HepG2 (cell line): Measurements from ENCODE around the gene CCT6A. TPM values are rescaled to one million over a fixed set of nuclear protein-coding genes. Genes with fewer than 3 reads are reported as not detected.

Source experiments
- CENPX ChIP-seq: sonication (generic); formaldehyde crosslinking; IDR thresholded peaks from 2 replicates; pipeline ENCODE4 v1.9.0; 2021; ENCODE audit warnings: mild to moderate bottlenecking, missing genetic modification reagents, moderate library complexity
- CTCF ChIP-seq: sonication (generic); formaldehyde crosslinking; IDR thresholded peaks from 2 replicates; pipeline ENCODE4 v1.5.0; 2020; ENCODE audit warnings: mild to moderate bottlenecking, missing genetic modification reagents, moderate library complexity
- FOXA1 ChIP-seq, 2 experiments: fragments of 450-650 bp in 1 of 2; sonication (generic) in 1 of 2; formaldehyde crosslinking in 1 of 2; IDR thresholded peaks; 2 replicates each; pipeline versions ENCODE4 v1.4.0 to v1.6.1; 2016 to 2020; ENCODE audit warnings: missing genetic modification reagents in 1 of 2
- FOXP1 ChIP-seq, 2 experiments: fragments of 450-650 bp in 1 of 2; IDR thresholded peaks; 2 replicates each; pipeline ENCODE4 v1.6.1; 2017 to 2018; ENCODE audit warnings: antibody characterized with exemption in 1 of 2
- IKZF5 ChIP-seq: IDR thresholded peaks from 2 replicates; pipeline ENCODE4 v1.6.1; 2018; ENCODE audit warnings: missing genetic modification reagents, mild to moderate bottlenecking, missing compliant biosample characterization
- MAFK ChIP-seq, 2 experiments: IDR thresholded peaks in 1 of 2; conservative IDR thresholded peaks in 1 of 2; 2 replicates each; pipeline ENCODE4 v1.6.1; 2011; ENCODE audit warnings: improper control_type of control experiment in 2 of 2, low read length in 2 of 2
- MIER3 ChIP-seq: IDR thresholded peaks from 2 replicates; pipeline ENCODE4 v1.6.1; 2016; ENCODE audit warnings: missing compliant biosample characterization, borderline replicate concordance
- MNT ChIP-seq: fragments of 450-650 bp; IDR thresholded peaks from 2 replicates; pipeline ENCODE4 v1.6.1; 2016
- MYNN ChIP-seq: sonication (generic); formaldehyde crosslinking; IDR thresholded peaks from 2 replicates; pipeline ENCODE4 v1.4.0; 2020; ENCODE audit warnings: mild to moderate bottlenecking, low read depth, missing genetic modification reagents
- NKX3-1 ChIP-seq: sonication (generic); formaldehyde crosslinking; IDR thresholded peaks from 2 replicates; pipeline ENCODE4 v1.5.0; 2020; ENCODE audit warnings: missing genetic modification reagents
- POGK ChIP-seq: sonication (generic); formaldehyde crosslinking; conservative IDR thresholded peaks from 2 replicates; pipeline ENCODE4 v1.8.0; 2022; ENCODE audit warnings: mild to moderate bottlenecking, moderate library complexity, missing genetic modification reagents
- SMARCC2 ChIP-seq: fragments of 450-650 bp; IDR thresholded peaks from 2 replicates; pipeline ENCODE4 v1.6.1; 2017; ENCODE audit warnings: antibody characterized with exemption, mild to moderate bottlenecking
- ZFAT ChIP-seq: sonication (generic); formaldehyde crosslinking; conservative IDR thresholded peaks from 2 replicates; pipeline ENCODE4 v1.8.1; 2023; ENCODE audit warnings: missing genetic modification reagents, inconsistent platforms
- ZFP36L2 ChIP-seq: sonication (generic); formaldehyde crosslinking; IDR thresholded peaks from 2 replicates; pipeline ENCODE4 v1.4.0; 2020; ENCODE audit warnings: missing genetic modification reagents
- ZNF207 ChIP-seq: fragments of 450-650 bp; IDR thresholded peaks from 2 replicates; pipeline ENCODE4 v1.6.1; 2016; ENCODE audit warnings: antibody characterized with exemption, borderline replicate concordance
- ZNF503 ChIP-seq: sonication (generic); formaldehyde crosslinking; IDR thresholded peaks from 2 replicates; pipeline ENCODE4 v1.4.0; 2020; ENCODE audit warnings: missing genetic modification reagents
- ZNF546 ChIP-seq: sonication (generic); formaldehyde crosslinking; conservative IDR thresholded peaks from 2 replicates; pipeline ENCODE4 v1.8.1; 2023; ENCODE audit warnings: mild to moderate bottlenecking, missing genetic modification reagents
- ZNF614 ChIP-seq: IDR thresholded peaks from 2 replicates; pipeline ENCODE4 v1.6.1; 2018; ENCODE audit warnings: missing biosample characterization, missing genetic modification reagents, inconsistent platforms, borderline replicate concordance
- ZNF703 ChIP-seq: sonication (generic); formaldehyde crosslinking; IDR thresholded peaks from 2 replicates; pipeline ENCODE4 v1.5.1; 2020; ENCODE audit warnings: missing genetic modification reagents, mild to moderate bottlenecking, moderate library complexity, borderline replicate concordance
- polyA plus RNA-seq, 8 experiments: library from polyadenylated mRNA; depleted of rRNA in 3 of 8; stranded (reverse) in 7 of 8; unstranded in 1 of 8; fragments of >200 nt; fragmentation: Illumina TruSeq in 4 of 8; extraction: Trizol in 4 of 8; gene quantifications; 2 replicates each; pipeline versions ENCODE4 v1.2.1 to v1.2.3, GENCODE V29; 2011 to 2016; ENCODE audit warnings: low read depth in 4 of 8, missing spikeins in 1 of 8, mixed read lengths in 1 of 8; ENCODE audit not compliant: insufficient read depth in 1 of 8
- total RNA-seq, 5 experiments: library from RNA; depleted of rRNA; stranded (reverse); fragments of >200 nt; fragmentation: Illumina TruSeq; extraction: Trizol; gene quantifications; 2 replicates each; pipeline ENCODE4 v1.2.3, GENCODE V29; 2016; ENCODE audit warnings: low read depth in 1 of 5

CCT6A gene
- total and polyA plus RNA-seq, 2 of the 13 experiments (the other 11 are each of a cell fraction or from before 2014, with no cell fraction given), result 219 to 292 TPM

GRCh38 chr7:56007167-56007652 is 44.4 kb upstream of the CCT6A start (continued):
- TF ChIP-seq IKZF5 (CRISPR knock-in tag) (peak; percentile 94), ZNF546 (CRISPR knock-in tag) (no peak), POGK (CRISPR knock-in tag) (no peak), MNT (peak; percentile 39; the same call in 1 of the 2 replicates), MYNN (no peak), MAFK (conservative IDR thresholded peaks at IDR 0.05 in 1 of 2, IDR thresholded peaks at IDR 0.05 in 1 of 2; ENCODE audit: low read length in 2 of 2) (peak in 1 of 2 experiments; percentile 68; a peak in 1 of 4 replicates), ZFAT (CRISPR knock-in tag) (no peak), CTCF (CRISPR knock-in tag) (peak; percentile 58), ZFP36L2 (CRISPR knock-in tag) (no peak), ZNF614 (CRISPR knock-in tag) (peak; percentile 73; the same call in 1 of the 2 replicates), FOXA1 (IDR thresholded peaks at IDR 0.05) (no peak), FOXA1 (CRISPR knock-in tag; IDR thresholded peaks at IDR 0.05) (no peak; the same call in 1 of the 2 replicates), ZNF503 (CRISPR knock-in tag) (peak; percentile 79; the same call in 1 of the 2 replicates), FOXP1 (IDR thresholded peaks at IDR 0.05) (0 out of 2 replicates have a peak, but pooled peaks have one; percentile 45), FOXP1 (CRISPR knock-in tag; IDR thresholded peaks at IDR 0.05) (peak; percentile 85), ZNF207 (no peak), NKX3-1 (no peak), CENPX (CRISPR knock-in tag) (no peak), MIER3 (CRISPR knock-in tag) (peak; percentile 88; the same call in 1 of the 2 replicates), SMARCC2 (no peak), ZNF703 (CRISPR knock-in tag) (no peak)
